K562 (cell line): ENCODE results near the gene IP6K3. TPM values are rescaled to one million over a fixed set of nuclear protein-coding genes. Genes with fewer than 3 reads are reported as not detected.

Experiments used
- ATAC-seq: fragments of 200-7000 bp; cut with Tn5 transposase; 3 replicates; pipeline ENCODE4 v1.9.1; 2020; ENCODE audit warnings: moderate library complexity
- BruUV-seq: library from RNA; stranded (reverse); fragments of 400-500 nt; replicated peaks from 2 replicates; lab custom pipeline; 2021; lab: Mats Ljungman, UMichigan
- CTCF ChIA-PET: fragments of 300-600 bp; formaldehyde crosslinking; extraction: SDS; loops from one replicate; lab custom pipeline; 2021; ENCODE audit warnings: low intra/inter-chr PET ratio; lab: Yijun Ruan, JAX
- POLR2A ChIA-PET: fragments of 300-600, 350-650 bp; sonication (Branson Sonifier 250); formaldehyde crosslinking; extraction: SDS; loops from one replicate; lab custom pipeline; 2021; ENCODE audit warnings: antibody characterized with exemption, inconsistent platforms; lab: Yijun Ruan, JAX
- DNase-seq, 4 experiments: peaks; one replicate each; pipeline versions ENCODE4 v3.0.0 to v3.0.0-alpha.2; 2011 to 2018; ENCODE audit warnings: low spot score in 3 of 4, mixed read lengths in 3 of 4; ENCODE audit errors: extremely low read depth in 1 of 4
- FAIRE-seq: peaks from 2 replicates; lab custom pipeline; 2011; peaks lifted over from hg19 to GRCh38; lab: Jason Lieb, UNC
- H2AFZ ChIP-seq: 2 replicates; pipeline ENCODE4 v1.6.0; 2011; ENCODE audit warnings: low read depth, low read length, control low read depth, inconsistent platforms
- H3K27ac ChIP-seq: fragments of 200-600 bp; 3 replicates; pipeline ENCODE4 v1.8.0; 2011; ENCODE audit warnings: low read depth, mild to moderate bottlenecking, control low read depth, inconsistent platforms, low read length, moderate library complexity, mixed read lengths; ENCODE audit errors: extremely low read depth
- H3K27me3 ChIP-seq, 2 experiments: fragments of 300-600 bp in 1 of 2; 2 replicates in 1 of 2; 3 replicates in 1 of 2; pipeline versions ENCODE4 v1.6.0 to v1.8.0; 2011; ENCODE audit warnings: inconsistent platforms in 2 of 2, low read length in 2 of 2, mild to moderate bottlenecking in 1 of 2, mixed read lengths in 1 of 2, moderate library complexity in 1 of 2; ENCODE audit not compliant: control insufficient read depth in 2 of 2, insufficient read depth in 2 of 2
- H3K36me3 ChIP-seq: fragments of 300-600 bp; 3 replicates; pipeline ENCODE4 v1.8.0; 2011; ENCODE audit warnings: mild to moderate bottlenecking, low read length, inconsistent platforms; ENCODE audit not compliant: control insufficient read depth, insufficient read depth
- H3K4me1 ChIP-seq, 2 experiments: fragments of 200-600 bp in 1 of 2; replicated peaks in 1 of 2; 2 replicates in 1 of 2; 3 replicates in 1 of 2; pipeline versions ENCODE4 v1.5.1 to v1.8.0; 2011; ENCODE audit warnings: inconsistent platforms in 2 of 2, low read length in 2 of 2, mild to moderate bottlenecking in 1 of 2, mixed read lengths in 1 of 2, moderate library complexity in 1 of 2; ENCODE audit not compliant: control insufficient read depth in 2 of 2, insufficient read depth in 2 of 2
- H3K4me2 ChIP-seq: 2 replicates; pipeline ENCODE4 v1.6.1; 2011; ENCODE audit warnings: low read length, control low read depth, inconsistent platforms, mixed read lengths; ENCODE audit not compliant: insufficient read depth
- H3K4me3 ChIP-seq: fragments of 200-600 bp; sonication (generic), shearing (Covaris generic); 2 replicates; pipeline ENCODE4 v1.5.1; 2016; ENCODE audit warnings: control low read depth, inconsistent platforms
- H3K79me2 ChIP-seq: fragments of 200-600 bp; 3 replicates; pipeline ENCODE4 v1.8.0; 2011; ENCODE audit warnings: low read length, inconsistent platforms; ENCODE audit not compliant: control insufficient read depth, insufficient read depth
- H3K9ac ChIP-seq, 2 experiments: 2 replicates each; pipeline versions ENCODE4 v1.6.0 to v1.6.1; 2011; ENCODE audit warnings: low read depth in 2 of 2, low read length in 2 of 2, control low read depth in 1 of 2, inconsistent platforms in 1 of 2, mild to moderate bottlenecking in 1 of 2, mixed read lengths in 1 of 2; ENCODE audit not compliant: insufficient read depth in 1 of 2
- H3K9me1 ChIP-seq: one replicate; pipeline ENCODE4 v1.6.0; 2011; ENCODE audit warnings: inconsistent platforms, mild to moderate bottlenecking, low read length, moderate library complexity; ENCODE audit not compliant: control insufficient read depth, insufficient read depth
- H3K9me3 ChIP-seq: replicated peaks from 2 replicates; pipeline ENCODE4 v1.5.1; 2011; ENCODE audit warnings: low read depth, low read length, inconsistent platforms; ENCODE audit not compliant: control insufficient read depth, insufficient read depth
- H4K20me1 ChIP-seq: replicated peaks from 2 replicates; pipeline ENCODE4 v1.6.1; 2011; ENCODE audit warnings: low read length, inconsistent platforms, mixed read lengths; ENCODE audit not compliant: control insufficient read depth, insufficient read depth
- ARID3A ChIP-seq: IDR thresholded peaks from 2 replicates; pipeline ENCODE4 v1.6.1; 2012; ENCODE audit warnings: low read depth, low read length, improper control_type of control experiment, borderline replicate concordance
- CCNT2 ChIP-seq: IDR thresholded peaks from 2 replicates; pipeline ENCODE4 v1.6.1; 2011; ENCODE audit warnings: borderline replicate concordance, low read depth, mild to moderate bottlenecking, moderate library complexity, mixed read lengths, low read length; ENCODE audit not compliant: insufficient read length; ENCODE audit errors: extremely low read depth
- HNRNPLL ChIP-seq: fragments of 200-400 bp; formaldehyde crosslinking; IDR thresholded peaks from 2 replicates; pipeline ENCODE4 v1.6.1; 2017; ENCODE audit warnings: low read length, low read depth, mild to moderate bottlenecking; ENCODE audit not compliant: poor library complexity, severe bottlenecking
- IRF9 ChIP-seq: fragments of 450-650 bp; IDR thresholded peaks from 2 replicates; pipeline ENCODE4 v1.6.1; 2016; ENCODE audit warnings: missing biosample characterization, missing genetic modification characterization
- MEF2D ChIP-seq: conservative IDR thresholded peaks from 2 replicates; pipeline ENCODE4 v1.6.1; 2016; ENCODE audit warnings: low read depth, missing genetic modification characterization, missing compliant biosample characterization
- PATZ1 ChIP-seq: fragments of 250-450 bp; sonication (Bioruptor Pico); IDR thresholded peaks from 2 replicates; pipeline ENCODE4 v1.5.0; 2020; ENCODE audit warnings: mild to moderate bottlenecking, borderline replicate concordance
- PHF20 ChIP-seq: fragments of 450-650 bp; IDR thresholded peaks from 2 replicates; pipeline ENCODE4 v1.6.1; 2018; ENCODE audit not compliant: partially characterized antibody
- SP1 ChIP-seq: sonication (generic); formaldehyde crosslinking; IDR thresholded peaks from 2 replicates; pipeline ENCODE4 v1.8.1; 2022; ENCODE audit warnings: mild to moderate bottlenecking, missing genetic modification reagents
- TRIM24 ChIP-seq, 2 experiments: fragments of 450-650 bp; IDR thresholded peaks; 2 replicates each; pipeline ENCODE4 v1.6.1; 2016
- ZFP30 ChIP-seq: fragments of 250-450 bp; sonication (Bioruptor Pico); IDR thresholded peaks from 2 replicates; pipeline ENCODE4 v1.8.0; 2022; ENCODE audit warnings: moderate library complexity, mild to moderate bottlenecking, inconsistent platforms, borderline replicate concordance
- ZNF778 ChIP-seq: fragments of 450-650 bp; formaldehyde crosslinking; IDR thresholded peaks from 2 replicates; pipeline ENCODE4 v1.4.0; 2020; ENCODE audit warnings: mild to moderate bottlenecking, moderate library complexity
- WGBS: fragments of 100-300 bp; shearing (Covaris generic); methylation state at CpG from one replicate; pipeline ENCODE4 v1.1.6; 2016; ENCODE audit warnings: low coverage, mixed read lengths; ENCODE audit not compliant: insufficient coverage; ENCODE audit errors: missing lambda C conversion rate; 5-methylcytosine and 5-hydroxymethylcytosine counted together
- in situ Hi-C: fragments of 300-500 bp; cut with MboI; formaldehyde crosslinking; loops from 4 replicates; pipeline ENCODE4 v1.15.0; 2018; ENCODE audit warnings: inconsistent platforms, mixed read lengths
- intact Hi-C: fragments of 100-400 bp; cut with micrococcal nuclease; formaldehyde crosslinking; loops from 2 replicates; pipeline ENCODE4 v1.14.2; 2022
- polyA plus RNA-seq, 8 experiments: library from polyadenylated mRNA; depleted of rRNA in 4 of 8; stranded (reverse) in 5 of 8; unstranded in 3 of 8; fragments of >200 nt; fragmentation: Nextera tagmentation in 2 of 8; fragmentation: Illumina TruSeq in 1 of 8; extraction: Ambion mirVana in 2 of 8; extraction: Trizol in 1 of 8; gene quantifications; 2 replicates each; pipeline versions ENCODE4 v1.2.1 to v1.2.3, GENCODE V29; 2011 to 2014; ENCODE audit warnings: inconsistent platforms in 1 of 8, missing spikeins in 1 of 8
- total RNA-seq, 7 experiments: library from RNA; depleted of rRNA in 6 of 7; stranded (reverse); fragments of >200 nt in 6 of 7; fragmentation: Illumina TruSeq in 2 of 7; extraction: Trizol in 2 of 7; gene quantifications; 2 replicates each; pipeline versions ENCODE4 v1.2.1 to v1.2.3, GENCODE V29; 2011 to 2021; ENCODE audit warnings: low replicate concordance in 1 of 7

IP6K3 gene
- total and polyA plus RNA-seq, 9 of the 15 experiments (the other 6 are each of a cell fraction or from before 2014, with no cell fraction given), result not detected

- Histone ChIP-seq H4K20me1 (no peaks in the 10 kb centered on the region), H3K79me2 (peaks cover 25% of the 10 kb centered on the region), H2AFZ (no peak overlapping the region), H3K4me2 (no peak overlapping the region), H3K4me3 (no peak overlapping the region), H3K9me3 (no peaks in the 10 kb centered on the region), H3K27me3 (peaks cover 39 to 46% of the 10 kb centered on the region in 2 experiments), H3K36me3 (peaks cover 10% of the 10 kb centered on the region; the same call in 2 of the 3 replicates), H3K9ac (no peak overlapping the region), H3K27ac (no peak overlapping the region), H3K4me1 (peaks cover 10 to 17% of the 10 kb centered on the region in 2 experiments; a peak in 4 of 5 replicates), H3K9me1 (peaks cover 7% of the 10 kb centered on the region)
- no TSS peak for BruUV-seq
- in situ Hi-C loops, result no loop called here
- TF ChIP-seq PHF20 (no peak), MEF2D (tag) (no peak), HNRNPLL (no peak), PATZ1 (CRISPR knock-in tag) (no peak), IRF9 (tag) (no peak), ARID3A (no peak), ZNF778 (CRISPR knock-in tag) (no peak), ZFP30 (no peak), SP1 (CRISPR knock-in tag) (no peak), TRIM24 (IDR thresholded peaks at IDR 0.05) (no peak), CCNT2 (no peak)
- intact Hi-C loops, result no loop called here
- POLR2A ChIA-PET, result interaction anchor here (0.6 kb wide), 1 partner anchor 95 kb away, joined by 3 read pairs; no protein-coding TSS in a partner anchor
- WGBS, result 24% methylated on average over 5 of the region's 5 CpGs
- ATAC-seq (no peak), DNase-seq (no peak), FAIRE-seq (no peak)
- CTCF ChIA-PET, result no interaction called here
Observed at GRCh38 chr6:33790910-33791309, 44.2 kb upstream of the IP6K3 start.
